ENCODE results near the gene GLI3. TPM values are rescaled to one million over a fixed set of nuclear protein-coding genes. Genes with fewer than 3 reads are reported as not detected.

The GLI3 gene
- total and polyA plus RNA-seq, 2 of the 8 experiments (the other 6 are each of a cell fraction or from before 2014, with no cell fraction given) = 8.0 to 31.1 TPM

- H2BK5ac ChIP-seq (ENCODE audit: low read depth, low read length) = no peak overlapping the region
- no peak overlapping the region for H2BK15ac ChIP-seq (ENCODE audit: low read length)
- no peak overlapping the region for H2AFZ ChIP-seq (ENCODE audit: low read length)
- H3K36me3 ChIP-seq (ENCODE audit: control insufficient read depth in 2 of 4, insufficient read depth in 4 of 4, low read length in 3 of 4) = peaks cover 0 to 13% (median 3%) of the 10 kb centered on the region in 4 experiments; a peak in 5 of 8 replicates
- H3K79me2 ChIP-seq (ENCODE audit: control insufficient read depth in 1 of 2, insufficient read depth in 2 of 2, low read length in 2 of 2) = no peaks in the 10 kb centered on the region
- no peaks in the 10 kb centered on the region for H3K79me1 ChIP-seq (ENCODE audit: low read depth, low read length)
- no peak overlapping the region for H3K9ac ChIP-seq (replicated peaks in 1 of 4; ENCODE audit: extremely low read depth in 1 of 4, low read depth in 3 of 4, low read length in 3 of 4)
- no peak overlapping the region for H3K18ac ChIP-seq (ENCODE audit: extremely low read depth, low read length)
- no peak overlapping the region for H2AK5ac ChIP-seq (ENCODE audit: low read depth, low read length)
- DNase-seq (ENCODE audit: low read depth in 1 of 2, low spot score in 2 of 2) (no peak), FAIRE-seq (no peak)
- H2BK20ac ChIP-seq (ENCODE audit: low read length) = no peak overlapping the region
- no peak overlapping the region for H3K27ac ChIP-seq (ENCODE audit: low read depth, low read length)
- no peak overlapping the region for H2BK12ac ChIP-seq (ENCODE audit: low read depth, low read length)
- no peak overlapping the region for H3K14ac ChIP-seq (ENCODE audit: insufficient read length)
- H4K91ac ChIP-seq (replicated peaks; ENCODE audit: insufficient read length, low read length) = no peak overlapping the region
- H4K20me1 ChIP-seq (replicated peaks in 1 of 2; ENCODE audit: control insufficient read depth in 1 of 2, insufficient read depth in 2 of 2, low read length in 2 of 2) = peaks cover 0 to 2% of the 10 kb centered on the region in 2 experiments
- no peaks in the 10 kb centered on the region for H3K9me3 ChIP-seq (ENCODE audit: insufficient read depth in 2 of 2, low read depth in 1 of 2, low read length in 1 of 2)
- H4K5ac ChIP-seq (ENCODE audit: insufficient read length, low read depth, low read length) = no peak overlapping the region
- H3K4me1 ChIP-seq (replicated peaks in 1 of 4; ENCODE audit: control insufficient read depth in 3 of 4, insufficient read depth in 4 of 4, low read length in 3 of 4) = peaks cover 0 to 11% (median 4%) of the 10 kb centered on the region in 4 experiments; a peak in 5 of 7 replicates
- H3K4me2 ChIP-seq (ENCODE audit: insufficient read depth in 1 of 2, low read depth in 2 of 2, low read length in 2 of 2) = no peak overlapping the region
- H3K23me2 ChIP-seq (ENCODE audit: low read depth, low read length) = no peaks in the 10 kb centered on the region
- no peak overlapping the region for H4K8ac ChIP-seq (ENCODE audit: extremely low read depth, insufficient read depth, low read length)
- no peak overlapping the region for H3K4me3 ChIP-seq (ENCODE audit: extremely low read depth in 1 of 4, insufficient read depth in 2 of 4, low read depth in 3 of 4, low read length in 4 of 4)
- CTCF ChIA-PET (ENCODE audit: partially characterized antibody) = interaction anchor here (0.9 to 9.2 kb wide), 13 partner anchors 10 to 716 kb away, joined by 3 to 117 read pairs (median 13); no protein-coding TSS in a partner anchor
- no peak overlapping the region for H2BK120ac ChIP-seq (replicated peaks; ENCODE audit: low read depth, low read length)
- POLR2A ChIA-PET (ENCODE audit: partially characterized antibody) = no interaction called here
- no peak overlapping the region for H3K4ac ChIP-seq (replicated peaks; ENCODE audit: insufficient read length, low read depth, low read length)
- H3K23ac ChIP-seq (ENCODE audit: insufficient read length) = no peak overlapping the region
- H3K56ac ChIP-seq (replicated peaks; ENCODE audit: insufficient read length, low read depth, low read length) = no peak overlapping the region
- H3K27me3 ChIP-seq (replicated peaks in 1 of 4; ENCODE audit: control insufficient read depth in 3 of 4, extremely low read depth in 1 of 4, insufficient read depth in 3 of 4, low read length in 3 of 4) = no peaks in the 10 kb centered on the region
- TF ChIP-seq BCL11A (IDR thresholded peaks at IDR 0.05; ENCODE audit: low read depth in 2 of 2, low read length in 2 of 2) (no peak), CHD2 (IDR thresholded peaks at IDR 0.05; ENCODE audit: low read length) (no peak), SIRT6 (IDR thresholded peaks at IDR 0.05; ENCODE audit: low read length) (no peak)
Measured at GRCh38 chr7:41975849-41976248, 261.2 kb downstream of the GLI3 start.
